SK-N-MC (cell line): ENCODE measurements around the gene TCTN2.

ENCODE experiments used
- DNase-seq: peaks from one replicate; pipeline ENCODE4 v3.0.0-alpha.2; 2011; ENCODE audit warnings: low read depth, low spot score
- H3K27ac ChIP-seq: fragments of 200-600 bp; sonication (generic); 2 replicates; pipeline ENCODE4 v1.5.1; 2016; ENCODE audit warnings: mixed run types
- H3K36me3 ChIP-seq: fragments of 200-600 bp; sonication (generic); 2 replicates; pipeline ENCODE4 v1.6.1; 2017; ENCODE audit warnings: antibody characterized with exemption, low read length, mixed read lengths; ENCODE audit not compliant: insufficient read depth
- H3K4me3 ChIP-seq: fragments of 200-600 bp; sonication (generic); 2 replicates; pipeline ENCODE4 v1.5.1; 2016
- H3K9ac ChIP-seq: fragments of 200-600 bp; sonication (generic); 2 replicates; pipeline ENCODE4 v1.8.0; 2017; ENCODE audit warnings: mixed run types, mixed read lengths; ENCODE audit not compliant: insufficient read length
- H3K9me3 ChIP-seq: fragments of 200-600 bp; sonication (generic); 2 replicates; pipeline ENCODE4 v1.6.1; 2017; ENCODE audit warnings: low read depth, mild to moderate bottlenecking, antibody characterized with exemption, low read length, moderate library complexity, mixed read lengths
- EZH2 ChIP-seq: fragments of 200-600 bp; sonication (generic); IDR thresholded peaks from one replicate; pipeline ENCODE4 v1.6.1; 2017; ENCODE audit warnings: antibody characterized with exemption
- FOXP2 ChIP-seq: optimal IDR thresholded peaks from 2 replicates; pipeline ENCODE3; 2011; ENCODE audit warnings: mild to moderate bottlenecking, moderate library complexity; ENCODE audit not compliant: insufficient read depth; ENCODE audit errors: extremely low read length, control extremely low read depth
- POLR2AphosphoS5 ChIP-seq: IDR thresholded peaks from 2 replicates; pipeline ENCODE4 v1.6.1; 2012; ENCODE audit warnings: mild to moderate bottlenecking, low read depth, low read length, borderline replicate concordance

TCTN2 gene

GRCh38 chr12:123720141-123720814, 49.4 kb downstream of the TCTN2 start:
- Histone ChIP-seq H3K9me3 (no peaks in the 10 kb centered on the region), H3K9ac (no peak overlapping the region), H3K4me3 (no peak overlapping the region), H3K36me3 (peaks cover 28% of the 10 kb centered on the region), H3K27ac (no peak overlapping the region)
- TF ChIP-seq POLR2AphosphoS5: no peak
- no peak for TF ChIP-seq FOXP2
- TF ChIP-seq EZH2: no peak
- no peak for DNase-seq

DNA sequence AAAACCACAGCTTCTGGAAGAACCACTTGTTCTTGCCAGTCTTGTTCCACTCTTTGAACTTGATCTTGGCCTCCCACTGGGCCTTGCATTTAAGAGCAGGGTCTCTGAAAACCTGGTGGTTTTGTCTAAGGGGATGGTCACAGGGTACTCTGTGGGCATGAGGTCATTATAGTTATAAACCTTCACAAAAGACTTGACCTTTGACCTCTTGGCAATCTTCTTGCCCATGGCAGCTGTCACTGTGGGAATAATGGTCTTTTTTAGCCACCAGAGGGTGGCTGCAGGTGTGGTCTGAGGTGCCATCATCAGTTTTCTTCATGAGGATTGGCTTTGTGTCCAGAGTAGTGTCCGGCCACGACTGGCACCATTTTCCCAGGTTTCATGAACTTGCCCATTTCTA, 50.3 kb downstream of the TCTN2 start:
- H3K4me3 ChIP-seq: no peak overlapping the region
- H3K27ac ChIP-seq: no peak overlapping the region
- H3K9me3 ChIP-seq: no peaks in the 10 kb centered on the region
- no peak for DNase-seq
- peaks cover 28% of the 10 kb centered on the region for H3K36me3 ChIP-seq
- H3K9ac ChIP-seq: no peak overlapping the region
- no peak for TF ChIP-seq EZH2
- no peak for TF ChIP-seq POLR2AphosphoS5
- no peak for TF ChIP-seq FOXP2

- peaks cover 40% of the 10 kb centered on the region for H3K36me3 ChIP-seq
- H3K9me3 ChIP-seq: no peaks in the 10 kb centered on the region
- TF ChIP-seq POLR2AphosphoS5 (no peak), EZH2 (no peak), FOXP2 (no peak)
Observed at GRCh38 chr12:123723011-123723410, 52.1 kb downstream of the TCTN2 start.

DNA sequence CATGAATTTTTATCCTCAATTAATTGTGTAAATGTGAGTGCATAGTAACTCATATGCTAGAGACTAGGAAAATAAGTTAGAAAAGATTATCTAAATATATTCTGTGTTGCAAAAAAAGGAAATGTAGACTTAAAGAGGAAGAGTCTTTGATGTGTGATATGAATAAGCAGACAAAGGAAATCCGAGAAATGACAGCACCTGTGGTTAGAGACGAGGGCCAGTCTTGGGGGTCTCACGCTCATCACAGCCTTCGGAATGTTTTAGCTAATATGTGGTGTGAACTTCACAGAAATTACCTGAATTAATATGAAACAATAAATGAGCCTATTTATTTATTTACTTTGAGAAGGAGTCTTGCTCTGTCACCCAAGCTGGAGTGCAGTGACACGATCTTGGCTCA, 52.9 kb downstream of the TCTN2 start:
- no peak overlapping the region for H3K9ac ChIP-seq
- H3K27ac ChIP-seq: no peak overlapping the region
- no peak for DNase-seq
- TF ChIP-seq FOXP2 (no peak), POLR2AphosphoS5 (no peak), EZH2 (no peak)
- H3K36me3 ChIP-seq: peaks cover 46% of the 10 kb centered on the region
- H3K9me3 ChIP-seq: no peaks in the 10 kb centered on the region
- H3K4me3 ChIP-seq: no peak overlapping the region

More at GRCh38 chr12:123723011-123723410, 52.1 kb downstream of the TCTN2 start:
- H3K9ac ChIP-seq: no peak overlapping the region
- no peak for DNase-seq
- H3K27ac ChIP-seq: no peak overlapping the region
- H3K4me3 ChIP-seq: no peak overlapping the region

GRCh38 chr12:123726244-123726643, 55.3 kb downstream of the TCTN2 start:
- Histone ChIP-seq H3K36me3 (peaks cover 30% of the 10 kb centered on the region), H3K9me3 (no peaks in the 10 kb centered on the region), H3K9ac (no peak overlapping the region), H3K27ac (no peak overlapping the region), H3K4me3 (no peak overlapping the region)
- TF ChIP-seq POLR2AphosphoS5 (no peak), EZH2 (no peak), FOXP2 (no peak)
- DNase-seq: no peak

- Histone ChIP-seq H3K9ac (no peak overlapping the region), H3K9me3 (no peaks in the 10 kb centered on the region), H3K36me3 (peaks cover 29% of the 10 kb centered on the region), H3K4me3 (no peak overlapping the region), H3K27ac (no peak overlapping the region)
- no peak for DNase-seq
- TF ChIP-seq EZH2 (no peak), POLR2AphosphoS5 (no peak), FOXP2 (no peak)
Observed at GRCh38 chr12:123726962-123727361, 56.0 kb downstream of the TCTN2 start.

- DNase-seq: no peak
- H3K27ac ChIP-seq: no peak overlapping the region
- peaks cover 23% of the 10 kb centered on the region for H3K36me3 ChIP-seq
- TF ChIP-seq EZH2 (no peak), FOXP2 (no peak), POLR2AphosphoS5 (no peak)
- H3K9me3 ChIP-seq: no peaks in the 10 kb centered on the region
- H3K4me3 ChIP-seq: no peak overlapping the region
- no peak overlapping the region for H3K9ac ChIP-seq
Observed at GRCh38 chr12:123727878-123728277, 57.0 kb downstream of the TCTN2 start.

DNA sequence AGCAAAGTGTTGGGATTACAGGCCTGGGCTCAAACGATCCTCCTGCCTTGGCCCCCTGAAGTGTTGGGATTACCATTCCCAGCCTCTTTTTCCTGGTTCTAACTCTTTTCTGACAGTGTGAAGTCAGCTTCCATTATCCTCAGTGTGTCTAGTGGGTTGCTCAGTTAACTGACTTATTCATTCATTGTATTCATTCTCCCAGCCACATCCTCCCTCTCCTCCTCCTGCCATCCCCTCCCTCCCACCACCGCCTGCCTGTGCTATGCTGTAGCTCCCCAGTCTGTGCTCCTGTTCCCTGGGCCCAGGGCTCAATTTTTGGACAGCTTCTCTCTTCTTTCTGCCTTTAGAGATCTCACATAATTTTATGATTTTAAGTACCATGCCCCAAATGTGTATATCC, 60.7 kb downstream of the TCTN2 start:
- H3K9ac ChIP-seq: no peak overlapping the region
- DNase-seq: no peak
- H3K4me3 ChIP-seq: no peak overlapping the region
- H3K27ac ChIP-seq: no peak overlapping the region
- H3K36me3 ChIP-seq: peaks cover 36% of the 10 kb centered on the region
- TF ChIP-seq FOXP2 (no peak), EZH2 (no peak), POLR2AphosphoS5 (no peak)
- no peaks in the 10 kb centered on the region for H3K9me3 ChIP-seq

DNA sequence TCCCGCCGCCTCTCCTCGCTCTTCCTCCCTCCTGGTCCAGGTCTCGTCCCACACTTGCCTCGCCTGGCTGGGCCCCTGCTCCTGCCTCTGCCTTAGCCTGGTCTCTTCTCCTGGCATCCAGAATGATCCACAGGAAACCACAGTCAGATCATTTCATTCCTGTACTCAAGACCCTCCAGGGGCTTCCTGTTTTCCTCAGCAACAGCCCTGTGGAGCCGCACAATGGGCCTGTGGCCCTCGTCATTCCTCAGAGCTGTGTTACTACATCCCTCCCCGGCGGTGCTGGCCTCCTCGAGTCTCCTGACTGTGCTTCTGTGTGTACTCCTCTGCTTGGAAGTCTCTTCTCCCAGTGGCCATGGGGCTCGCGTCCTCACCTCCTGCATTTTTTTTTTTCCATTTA, 61.3 kb downstream of the TCTN2 start:
- no peak overlapping the region for H3K9ac ChIP-seq
- no peaks in the 10 kb centered on the region for H3K9me3 ChIP-seq
- no peak overlapping the region for H3K27ac ChIP-seq
- H3K36me3 ChIP-seq: peaks cover 37% of the 10 kb centered on the region
- no peak for DNase-seq
- TF ChIP-seq POLR2AphosphoS5: no peak
- no peak for TF ChIP-seq FOXP2
- TF ChIP-seq EZH2: no peak
- no peak overlapping the region for H3K4me3 ChIP-seq
